ENCODE measurements around the gene TBX4.

The TBX4 gene

GRCh38 chr17:61458000-61458399 is 5.8 kb downstream of the TBX4 start:
- H3K9me3 ChIP-seq (ENCODE audit: severe bottlenecking) = peaks cover 17% of the 10 kb centered on the region
- H3K4me3 ChIP-seq (ENCODE audit: low read depth, low read length) = no peak overlapping the region
- no peaks in the 10 kb centered on the region for H3K36me3 ChIP-seq
- H3K27ac ChIP-seq = no peak overlapping the region
- DNase-seq = no peak
- H3K27me3 ChIP-seq (ENCODE audit: insufficient read depth, low read depth, severe bottlenecking) = no peaks in the 10 kb centered on the region
- TF ChIP-seq CTCF (IDR thresholded peaks at IDR 0.05; ENCODE audit: low read depth, low read length) = no peak

- H3K27me3 ChIP-seq (ENCODE audit: insufficient read depth, low read depth, severe bottlenecking) = no peaks in the 10 kb centered on the region
- H3K9me3 ChIP-seq (ENCODE audit: severe bottlenecking) = peaks cover 17% of the 10 kb centered on the region
- TF ChIP-seq CTCF (IDR thresholded peaks at IDR 0.05; ENCODE audit: low read depth, low read length) = no peak
- DNase-seq = peak; percentile 4
- H3K27ac ChIP-seq = no peak overlapping the region
- no peaks in the 10 kb centered on the region for H3K36me3 ChIP-seq
- H3K4me3 ChIP-seq (ENCODE audit: low read depth, low read length) = no peak overlapping the region
Measured at GRCh38 chr17:61458421-61459141, 6.4 kb downstream of the TBX4 start.

- Histone ChIP-seq H3K27me3 (ENCODE audit: insufficient read depth, low read depth, severe bottlenecking) (no peaks in the 10 kb centered on the region), H3K4me3 (ENCODE audit: low read depth, low read length) (no peak overlapping the region), H3K27ac (no peak overlapping the region), H3K9me3 (ENCODE audit: severe bottlenecking) (peaks cover 17% of the 10 kb centered on the region), H3K36me3 (no peaks in the 10 kb centered on the region)
- no peak for TF ChIP-seq CTCF (IDR thresholded peaks at IDR 0.05; ENCODE audit: low read depth, low read length)
- DNase-seq = no peak
Measured at GRCh38 chr17:61459142-61459809, 7.1 kb downstream of the TBX4 start.

- DNase-seq = peak; percentile 4
- Histone ChIP-seq H3K4me3 (ENCODE audit: low read depth, low read length) (no peak overlapping the region), H3K27me3 (ENCODE audit: insufficient read depth, low read depth, severe bottlenecking) (no peaks in the 10 kb centered on the region), H3K9me3 (ENCODE audit: severe bottlenecking) (peaks cover 11% of the 10 kb centered on the region), H3K36me3 (no peaks in the 10 kb centered on the region), H3K27ac (no peak overlapping the region)
- no peak for TF ChIP-seq CTCF (IDR thresholded peaks at IDR 0.05; ENCODE audit: low read depth, low read length)
Measured at GRCh38 chr17:61459939-61460718, 7.9 kb downstream of the TBX4 start.

- peak; percentile 9 for DNase-seq
- Histone ChIP-seq H3K36me3 (no peaks in the 10 kb centered on the region), H3K4me3 (ENCODE audit: low read depth, low read length) (no peak overlapping the region), H3K9me3 (ENCODE audit: severe bottlenecking) (peaks cover 5% of the 10 kb centered on the region), H3K27me3 (ENCODE audit: insufficient read depth, low read depth, severe bottlenecking) (no peaks in the 10 kb centered on the region), H3K27ac (no peak overlapping the region)
- TF ChIP-seq CTCF (IDR thresholded peaks at IDR 0.05; ENCODE audit: low read depth, low read length) = no peak
Measured at GRCh38 chr17:61460796-61461585, 8.8 kb downstream of the TBX4 start.

Data from WERI-Rb-1 (cell line).